Bronchial epithelial cell (primary cell): ENCODE measurements around the gene SAMD3. TPM values are rescaled to one million over a fixed set of nuclear protein-coding genes. Genes with fewer than 3 reads are reported as not detected.
"Not testable (repeated sequence)": the region's sequence is repeated elsewhere in the genome, so short reads cannot be mapped to it uniquely, and the experiment has no call there.

Source experiments
- DNase-seq: peaks from one replicate; pipeline ENCODE4 v3.0.0-alpha.2; 2010; ENCODE audit warnings: low read depth
- FAIRE-seq: peaks from 2 replicates; lab custom pipeline; 2011; peaks lifted over from hg19 to GRCh38; lab: Jason Lieb, UNC
- H3K27me3 ChIP-seq: 2 replicates; pipeline ENCODE4 v1.5.1; 2011; ENCODE audit warnings: low read length; ENCODE audit not compliant: control insufficient read depth, insufficient read depth
- H3K36me3 ChIP-seq: 2 replicates; pipeline ENCODE4 v1.5.1; 2011; ENCODE audit warnings: low read length; ENCODE audit not compliant: control insufficient read depth, insufficient read depth
- H3K4me3 ChIP-seq: 2 replicates; pipeline ENCODE4 v1.5.1; 2011; ENCODE audit warnings: mild to moderate bottlenecking, low read depth, low read length, control low read depth
- total RNA-seq: library from RNA; depleted of rRNA; stranded (reverse); fragments of >200 nt; gene quantifications from 2 replicates; pipeline ENCODE4 v1.2.1, GENCODE V29; 2014
- TF ChIP-seq, protein P1 (sequence below): IDR thresholded peaks from 2 replicates; pipeline ENCODE4 v1.5.1; 2011; ENCODE audit warnings: mild to moderate bottlenecking, moderate library complexity, low read length, control low read depth, inconsistent platforms; ENCODE audit not compliant: insufficient read depth, severe bottlenecking

Gene SAMD3, protein sequence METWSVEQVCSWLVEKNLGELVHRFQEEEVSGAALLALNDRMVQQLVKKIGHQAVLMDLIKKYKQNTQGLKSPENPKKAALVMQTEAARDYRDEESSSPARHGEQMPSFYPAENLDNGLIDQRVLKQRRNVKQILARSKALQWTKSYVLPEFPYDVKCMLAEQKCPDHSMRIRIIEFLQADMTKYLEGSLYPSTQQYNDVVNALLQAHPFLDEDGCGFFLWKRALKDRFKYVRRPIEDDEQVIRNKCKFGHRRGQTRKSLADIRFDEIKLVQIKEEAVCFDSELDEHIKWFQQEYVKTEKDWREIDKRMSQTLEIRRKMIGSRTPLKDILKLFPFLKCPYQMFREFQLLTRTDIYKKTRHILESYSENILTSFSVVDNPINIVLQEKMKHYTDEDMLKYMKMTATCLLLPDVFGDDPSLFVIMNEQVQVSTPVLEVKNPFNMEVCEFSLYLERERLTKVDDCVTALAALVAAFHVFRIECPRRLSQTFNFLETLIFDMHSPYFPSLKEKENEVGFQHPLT
- not detected in 2 replicates for total RNA-seq

DNA sequence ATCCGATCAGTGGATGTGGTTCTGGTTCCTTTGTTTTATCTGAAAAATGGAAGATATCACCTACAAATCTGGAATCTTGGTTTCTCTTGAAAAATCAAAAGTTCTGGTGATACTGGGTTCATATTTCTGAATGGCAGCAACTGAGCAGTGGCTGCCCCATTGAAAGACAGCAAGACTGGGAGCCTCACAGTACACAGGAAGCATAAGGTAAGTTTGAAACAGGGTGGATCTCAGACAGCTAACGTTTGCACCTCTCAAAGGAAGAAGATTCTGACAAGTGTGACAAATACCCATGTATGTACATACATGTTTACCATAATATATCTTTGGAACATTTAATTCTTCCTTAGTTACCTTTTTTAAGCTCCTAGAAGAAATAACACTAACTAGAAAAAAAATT, at the start of gene SAMD3:
SAMD3 (minus strand) TSS at position 177 of the 400 bp plus-strand sequence. CDS start 7,678 bp downstream, outside the sequence.
- no peak for FAIRE-seq

GRCh38 chr6:130269969-130270635, 47.4 kb upstream of the SAMD3 start:
- DNase-seq (no peak), FAIRE-seq (peak; percentile 28)
- TF ChIP-seq, protein P1, sequence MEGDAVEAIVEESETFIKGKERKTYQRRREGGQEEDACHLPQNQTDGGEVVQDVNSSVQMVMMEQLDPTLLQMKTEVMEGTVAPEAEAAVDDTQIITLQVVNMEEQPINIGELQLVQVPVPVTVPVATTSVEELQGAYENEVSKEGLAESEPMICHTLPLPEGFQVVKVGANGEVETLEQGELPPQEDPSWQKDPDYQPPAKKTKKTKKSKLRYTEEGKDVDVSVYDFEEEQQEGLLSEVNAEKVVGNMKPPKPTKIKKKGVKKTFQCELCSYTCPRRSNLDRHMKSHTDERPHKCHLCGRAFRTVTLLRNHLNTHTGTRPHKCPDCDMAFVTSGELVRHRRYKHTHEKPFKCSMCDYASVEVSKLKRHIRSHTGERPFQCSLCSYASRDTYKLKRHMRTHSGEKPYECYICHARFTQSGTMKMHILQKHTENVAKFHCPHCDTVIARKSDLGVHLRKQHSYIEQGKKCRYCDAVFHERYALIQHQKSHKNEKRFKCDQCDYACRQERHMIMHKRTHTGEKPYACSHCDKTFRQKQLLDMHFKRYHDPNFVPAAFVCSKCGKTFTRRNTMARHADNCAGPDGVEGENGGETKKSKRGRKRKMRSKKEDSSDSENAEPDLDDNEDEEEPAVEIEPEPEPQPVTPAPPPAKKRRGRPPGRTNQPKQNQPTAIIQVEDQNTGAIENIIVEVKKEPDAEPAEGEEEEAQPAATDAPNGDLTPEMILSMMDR, result no peak
- H3K4me3 ChIP-seq, result no peak overlapping the region
- no peaks in the 10 kb centered on the region for H3K27me3 ChIP-seq
- no peaks in the 10 kb centered on the region for H3K36me3 ChIP-seq

More for the DNA sequence above, at the start of gene SAMD3:
- no peak for DNase-seq
- Histone ChIP-seq H3K27me3 (no peaks in the 10 kb centered on the region), H3K4me3 (no peak within 1 kb of the TSS), H3K36me3 (no peaks in the 10 kb centered on the region)
- TF ChIP-seq, protein P1, result no peak

DNA sequence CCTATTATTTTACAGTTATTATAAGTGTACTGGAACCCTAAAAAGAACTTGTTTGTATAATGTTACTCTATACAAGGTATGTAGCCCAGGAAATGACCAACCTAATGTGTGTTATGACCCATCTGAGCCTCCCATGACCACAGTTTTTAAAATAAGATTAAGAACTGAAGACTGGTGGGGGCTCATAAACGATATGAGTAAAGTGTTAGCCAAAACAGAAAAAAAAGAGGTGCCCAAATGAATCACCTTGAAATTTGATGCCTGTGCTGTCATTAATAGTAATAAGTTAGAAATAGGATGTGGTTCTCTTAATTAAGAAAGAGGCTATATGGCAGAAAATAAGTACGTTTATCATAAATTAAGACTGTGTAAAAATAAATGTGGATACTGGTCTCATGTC, 42.8 kb upstream of the SAMD3 start:
- FAIRE-seq, H3K4me3 ChIP-seq, H3K36me3 ChIP-seq, DNase-seq, H3K27me3 ChIP-seq: not testable (repeated sequence)

DNA sequence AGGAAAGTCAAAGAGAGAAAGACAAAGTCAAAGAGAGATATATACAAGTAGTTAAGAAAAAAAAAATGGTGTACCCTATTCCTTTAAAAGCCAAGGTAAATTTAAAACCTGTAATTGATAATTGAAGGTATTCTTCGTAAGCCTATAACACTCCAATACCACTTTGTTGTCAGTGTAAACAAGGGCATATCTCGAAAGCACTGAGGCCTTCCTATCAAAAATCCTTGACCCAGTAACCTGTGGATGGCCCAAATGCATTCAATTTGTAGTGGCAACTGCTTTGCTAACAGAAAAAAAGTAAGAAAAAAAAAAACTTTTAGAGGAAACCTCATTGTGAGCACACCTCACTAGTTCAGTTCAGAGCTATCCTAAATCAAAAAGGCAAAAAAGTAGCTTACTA, 39.3 kb upstream of the SAMD3 start:
- FAIRE-seq, result no peak
- TF ChIP-seq, protein P1, result no peak
- H3K27me3 ChIP-seq, result no peaks in the 10 kb centered on the region
- DNase-seq, result no peak
- no peaks in the 10 kb centered on the region for H3K36me3 ChIP-seq
- no peak overlapping the region for H3K4me3 ChIP-seq

GRCh38 chr6:130261558-130261957, 38.8 kb upstream of the SAMD3 start:
- not testable (repeated sequence) for H3K4me3 ChIP-seq, H3K36me3 ChIP-seq, DNase-seq, FAIRE-seq, H3K27me3 ChIP-seq

DNA sequence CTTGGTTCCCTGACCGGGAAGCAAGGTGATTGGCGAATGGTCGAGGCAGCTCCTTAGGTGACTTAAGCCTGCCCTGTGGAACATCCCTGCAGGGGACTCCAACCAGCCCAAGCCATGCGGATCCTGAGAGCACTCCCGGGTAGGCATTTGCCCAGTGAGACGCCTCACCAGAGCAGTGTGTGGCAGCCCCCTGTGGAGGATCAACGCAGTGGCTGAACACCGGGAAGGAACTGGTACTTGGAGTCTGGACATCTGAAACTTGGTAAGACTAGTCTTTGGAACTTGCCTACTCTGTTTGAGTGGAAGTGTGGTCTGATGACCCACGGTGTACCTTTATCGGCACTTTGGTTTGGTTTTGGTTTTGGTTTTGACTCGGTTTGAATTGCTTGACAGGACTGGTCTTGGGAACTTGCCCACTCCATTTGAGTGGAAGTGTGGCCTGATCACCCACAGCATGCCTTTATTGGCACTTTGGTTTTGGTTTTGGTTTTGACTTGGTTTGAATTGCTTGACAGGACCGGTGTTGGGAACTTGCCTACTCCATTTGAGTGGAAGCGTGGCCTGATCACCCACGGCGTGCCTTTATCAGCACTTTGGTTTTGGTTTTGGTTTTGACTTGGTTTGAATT, 38.0 kb upstream of the SAMD3 start:
- not testable (repeated sequence) for H3K27me3 ChIP-seq, H3K36me3 ChIP-seq, H3K4me3 ChIP-seq, DNase-seq
- FAIRE-seq, result peak; percentile 68

GRCh38 chr6:130260050-130260462, 37.3 kb upstream of the SAMD3 start:
- H3K27me3 ChIP-seq, H3K36me3 ChIP-seq, FAIRE-seq, H3K4me3 ChIP-seq, DNase-seq: not testable (repeated sequence)
